ENCODE data around the gene TMEM74B.
"Not testable (repeated sequence)": the region's sequence is repeated elsewhere in the genome, so short reads cannot be mapped to it uniquely, and the experiment has no call there.

TMEM74B gene

GRCh38 chr20:1184638-1185315 is at the start of gene TMEM74B:
Gene TMEM74B, minus strand, starts transcription at chr20:1184981. Its CDS starts 1,180 bp downstream, at chr20:1183801.
- H3K4me3 ChIP-seq (ENCODE audit: low read length) = peak within 1 kb of the TSS; percentile 30; the same call in 1 of the 2 replicates
- DNase-seq (ENCODE audit: low read depth) = no peak
- TF ChIP-seq CTCF (conservative IDR thresholded peaks at IDR 0.05; ENCODE audit: low read length) = no peak

GRCh38 chr20:1232286-1233111 is 47.7 kb upstream of the TMEM74B start:
- TF ChIP-seq CTCF (conservative IDR thresholded peaks at IDR 0.05; ENCODE audit: low read length) = no peak
- DNase-seq (ENCODE audit: low read depth) = no peak

GRCh38 chr20:1229541-1229940 is 44.8 kb upstream of the TMEM74B start:
- H3K4me3 ChIP-seq (ENCODE audit: low read length) = no peak overlapping the region
- DNase-seq (ENCODE audit: low read depth) = no peak
- TF ChIP-seq CTCF (conservative IDR thresholded peaks at IDR 0.05; ENCODE audit: low read length) = no peak

More at GRCh38 chr20:1232286-1233111, 47.7 kb upstream of the TMEM74B start:
- no peak overlapping the region for H3K4me3 ChIP-seq (ENCODE audit: low read length)

GRCh38 chr20:1225783-1226654 is 41.2 kb upstream of the TMEM74B start, which contains the start of gene RAD21L1:
Gene RAD21L1, plus strand, starts transcription at chr20:1226044. Its CDS starts 2,410 bp downstream, at chr20:1228454.
- no peak for TF ChIP-seq CTCF (conservative IDR thresholded peaks at IDR 0.05; ENCODE audit: low read length)
- DNase-seq (ENCODE audit: low read depth) = peak; percentile 62
- H3K4me3 ChIP-seq (ENCODE audit: low read length) = peak within 1 kb of the TSS; percentile 66

GRCh38 chr20:1225263-1225782 is 40.5 kb upstream of the TMEM74B start:
- no peak for DNase-seq (ENCODE audit: low read depth)
- peak overlapping the region; percentile 53 for H3K4me3 ChIP-seq (ENCODE audit: low read length)
- no peak for TF ChIP-seq CTCF (conservative IDR thresholded peaks at IDR 0.05; ENCODE audit: low read length)

GRCh38 chr20:1224205-1224890 is 39.6 kb upstream of the TMEM74B start:
- no peak for DNase-seq (ENCODE audit: low read depth)
- TF ChIP-seq CTCF (conservative IDR thresholded peaks at IDR 0.05; ENCODE audit: low read length) = no peak
- H3K4me3 ChIP-seq (ENCODE audit: low read length) = no peak overlapping the region

GRCh38 chr20:1222750-1223149 is 38.0 kb upstream of the TMEM74B start:
- not testable (repeated sequence) for DNase-seq (ENCODE audit: low read depth); H3K4me3 ChIP-seq (ENCODE audit: low read length)

GRCh38 chr20:1216527-1217427 is 32.0 kb upstream of the TMEM74B start:
- not testable (repeated sequence) for DNase-seq (ENCODE audit: low read depth); H3K4me3 ChIP-seq (ENCODE audit: low read length)

All from AG10803 (cell line).